Fibroblast of upper back skin (primary cell): ENCODE results near the gene ACTA2.

Experiments
- DNase-seq: peaks from one replicate; pipeline ENCODE4 v3.0.0-alpha.2; 2013

Gene ACTA2

GRCh38 chr10:88980800-88981199 is 28.2 kb upstream of the ACTA2 start:
- no peak for DNase-seq

DNA sequence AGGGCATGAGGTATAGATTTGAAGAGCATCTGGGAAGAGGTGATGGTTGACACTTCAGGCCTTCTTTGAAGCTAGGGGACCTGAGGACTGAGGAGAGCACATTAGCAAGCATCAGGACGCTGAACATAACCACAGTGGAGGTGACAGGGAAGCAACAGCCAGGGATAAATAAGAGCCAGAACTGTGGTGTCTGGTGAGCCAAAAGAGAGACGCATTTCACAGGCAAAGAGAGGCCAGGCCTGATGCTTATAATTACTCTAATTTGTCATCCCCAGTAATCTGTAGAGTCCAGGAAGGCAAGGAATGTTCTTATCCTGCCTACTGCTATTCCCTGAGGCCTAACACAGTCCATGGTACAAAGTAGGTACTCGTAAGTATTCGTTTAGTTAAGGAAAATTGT is 27.7 kb upstream of the ACTA2 start:
- no peak for DNase-seq

DNA sequence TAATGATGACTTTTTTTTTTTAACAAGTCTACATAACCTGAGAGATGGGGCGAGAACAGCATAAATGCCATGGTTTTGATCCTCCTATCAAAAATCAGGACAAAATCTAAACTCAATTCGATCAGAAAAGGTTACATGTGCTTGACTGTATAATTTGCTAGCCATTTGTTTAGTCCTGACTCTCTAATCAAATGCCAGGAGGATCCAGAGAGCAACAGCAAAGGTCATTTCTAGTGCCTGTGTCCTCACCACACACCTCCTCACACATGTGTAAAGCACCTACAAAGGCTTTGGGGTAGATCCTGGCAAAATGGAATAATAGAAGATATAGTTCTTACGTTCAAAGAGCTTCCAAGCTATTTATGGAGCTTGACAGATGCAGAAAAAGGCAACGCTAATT is 27.0 kb upstream of the ACTA2 start:
- DNase-seq = no peak

- peak; percentile 94 for DNase-seq
Observed at GRCh38 chr10:88979153-88979562, 26.6 kb upstream of the ACTA2 start.

GRCh38 chr10:88978463-88978862 is 25.9 kb upstream of the ACTA2 start:
- no peak for DNase-seq

DNA sequence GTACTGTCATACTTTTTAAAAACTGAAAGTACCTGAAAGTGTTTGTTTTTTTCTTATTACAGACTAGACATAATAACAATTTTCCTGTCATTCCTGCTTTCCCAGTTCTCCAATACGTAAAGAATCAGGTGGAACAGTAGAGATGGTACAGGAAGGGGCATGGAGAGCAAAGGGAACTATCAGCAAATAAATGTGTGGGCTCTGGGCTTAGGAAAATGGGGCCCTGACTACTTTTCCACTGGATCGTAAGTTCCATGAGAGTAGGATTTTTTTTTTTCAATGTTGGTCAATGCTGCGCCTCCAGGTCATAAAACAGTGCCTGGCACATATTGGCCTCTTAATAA is 22.8 kb upstream of the ACTA2 start:
- no peak for DNase-seq

DNA sequence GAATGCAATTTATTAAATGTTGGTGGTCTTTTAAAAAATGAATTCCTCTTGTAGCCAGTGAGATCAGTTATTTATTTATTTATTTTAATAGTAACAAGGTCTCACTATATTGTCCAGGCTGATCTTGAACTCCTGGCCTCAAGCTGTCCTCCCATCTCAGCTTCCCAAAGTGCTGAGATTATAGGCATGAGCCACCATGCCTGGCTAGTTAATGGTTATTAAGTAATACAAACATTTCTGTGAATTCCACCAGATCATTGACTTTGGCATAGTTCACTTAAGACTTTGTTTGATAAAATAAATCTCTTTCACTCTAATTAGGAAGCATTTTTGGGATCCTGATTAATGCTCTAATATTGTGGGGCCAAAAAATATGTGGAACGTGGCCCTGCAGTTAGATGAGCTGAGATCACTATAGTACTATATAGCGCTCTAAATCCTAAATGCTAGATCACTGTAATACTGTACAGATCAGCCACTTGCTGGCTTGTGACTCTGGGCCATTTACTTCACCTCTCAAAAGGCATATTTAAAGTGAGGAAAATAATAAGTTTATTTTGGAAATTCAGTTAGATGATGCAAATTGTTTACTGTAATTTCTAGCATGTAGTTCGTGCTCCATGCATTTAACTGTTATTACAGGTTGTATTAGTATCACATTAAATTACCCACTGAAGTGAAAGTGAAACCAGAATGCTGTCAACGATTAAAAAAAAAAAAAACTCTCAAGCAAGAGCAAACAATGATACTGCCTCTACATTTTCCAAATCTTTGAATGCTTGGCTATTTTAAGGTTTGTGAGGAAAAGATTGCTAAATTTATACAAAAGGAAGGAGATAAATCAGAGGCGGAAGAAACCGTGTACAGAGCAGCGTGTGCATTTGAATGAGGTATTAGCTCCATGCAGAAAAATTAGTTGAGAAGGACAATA is 22.1 kb upstream of the ACTA2 start:
- no peak for DNase-seq

DNA sequence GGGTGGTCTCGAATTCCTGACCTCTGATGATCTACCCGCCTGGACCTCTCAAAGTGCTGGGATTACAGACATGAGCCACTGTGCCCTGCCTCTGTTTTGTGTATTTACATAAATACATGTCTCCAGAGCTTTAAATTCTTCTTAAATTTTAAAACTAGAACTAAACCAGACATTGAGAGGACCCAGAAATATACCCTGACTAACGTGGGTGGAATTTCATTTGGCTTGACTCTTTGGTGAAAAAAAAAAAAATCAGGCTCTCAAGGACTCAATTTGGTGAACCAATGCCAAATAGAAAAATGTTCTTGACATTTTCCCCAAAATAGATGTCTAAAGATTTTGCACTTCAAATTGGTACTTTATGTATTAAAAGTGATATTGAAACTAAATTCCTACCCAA is 21.4 kb upstream of the ACTA2 start:
- DNase-seq = peak; percentile 67

- no peak for DNase-seq
Observed at GRCh38 chr10:88971221-88972061, 18.9 kb upstream of the ACTA2 start.

GRCh38 chr10:88968391-88968790 is 15.8 kb upstream of the ACTA2 start:
- DNase-seq = peak; percentile 56

DNA sequence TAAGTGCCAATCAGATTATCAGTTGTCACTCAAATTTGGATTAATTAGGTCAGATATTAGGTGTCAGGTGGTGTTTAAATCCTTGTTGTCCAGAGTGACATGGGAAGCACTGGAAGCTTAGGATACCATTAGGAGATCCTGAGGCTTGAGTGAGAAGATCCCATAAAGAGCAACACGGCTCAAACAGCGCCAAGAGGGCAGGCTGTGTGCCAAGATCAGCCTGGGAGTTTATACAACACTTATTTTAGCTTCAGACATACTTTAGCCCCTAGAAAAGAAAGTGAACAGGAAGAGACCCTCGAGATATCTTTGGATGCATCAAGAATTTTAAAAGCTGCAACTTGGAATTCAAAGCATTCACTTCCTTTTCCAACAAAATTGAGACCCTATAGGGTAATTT is 14.2 kb upstream of the ACTA2 start:
- no peak for DNase-seq

DNA sequence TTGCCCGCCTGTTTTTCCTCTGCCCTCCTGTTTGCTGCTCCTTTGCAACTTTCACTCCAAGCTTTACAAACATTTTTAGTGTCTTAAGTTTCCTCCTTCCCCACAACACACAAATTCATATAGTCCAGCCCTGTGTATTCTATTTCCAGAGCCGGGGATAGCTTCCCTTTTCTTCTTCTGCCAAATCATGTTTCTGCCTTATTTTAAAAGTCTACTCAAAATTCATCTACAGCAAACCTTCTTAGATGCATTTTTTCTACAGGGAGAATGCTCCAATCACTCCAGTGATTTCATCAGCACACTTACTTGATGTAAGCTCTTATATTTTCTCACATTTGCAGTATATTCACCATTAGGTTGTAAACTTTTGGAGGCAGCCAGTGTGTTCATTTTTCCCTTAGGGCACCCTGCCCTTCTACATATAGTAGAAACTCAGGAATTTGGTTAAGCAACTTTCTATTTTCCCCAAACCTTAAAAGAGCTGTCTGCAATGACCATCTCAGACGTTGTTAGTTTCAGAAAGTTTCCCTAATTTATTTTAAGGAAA is 12.4 kb upstream of the ACTA2 start:
- DNase-seq = peak; percentile 49

GRCh38 chr10:88964360-88964759 is 11.8 kb upstream of the ACTA2 start:
- DNase-seq = no peak

DNA sequence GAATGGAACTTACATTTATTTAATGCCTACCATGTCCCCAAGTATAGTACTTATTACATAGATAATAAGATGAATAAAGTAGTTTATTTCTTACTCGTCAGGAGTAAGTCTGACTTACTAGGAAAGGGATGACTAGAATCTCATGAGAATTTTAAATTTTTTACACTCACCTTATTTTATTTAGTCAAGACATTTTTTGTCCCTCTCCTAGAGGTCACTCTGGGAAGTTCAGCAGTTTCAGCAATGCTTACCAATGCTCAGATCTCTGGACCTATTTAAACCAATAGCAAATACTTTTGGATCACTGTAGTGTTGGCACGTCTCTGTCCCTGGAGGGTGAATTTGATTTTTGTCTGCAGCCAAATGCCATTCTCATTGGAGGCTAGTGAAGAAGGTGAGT is 10.7 kb upstream of the ACTA2 start:
- DNase-seq = no peak

DNA sequence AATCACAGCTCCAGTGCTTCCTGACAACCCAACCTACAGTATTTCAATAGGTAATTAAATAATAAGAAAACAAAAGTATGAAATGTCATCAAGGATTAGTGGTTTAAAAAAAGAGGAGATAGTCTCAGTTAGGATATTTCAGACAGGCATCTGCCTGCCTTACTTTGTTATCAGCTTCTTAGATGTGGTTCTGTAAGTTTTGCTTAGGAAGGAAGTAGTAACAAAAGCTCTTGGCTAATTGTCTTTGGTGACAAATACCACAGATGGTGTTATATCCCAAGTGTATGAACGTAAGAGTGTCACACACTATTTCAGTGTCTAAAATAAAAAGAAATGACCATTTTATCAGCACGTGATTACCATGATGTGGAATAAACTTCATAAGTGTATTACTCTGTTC is 9.8 kb upstream of the ACTA2 start:
- DNase-seq = no peak

DNA sequence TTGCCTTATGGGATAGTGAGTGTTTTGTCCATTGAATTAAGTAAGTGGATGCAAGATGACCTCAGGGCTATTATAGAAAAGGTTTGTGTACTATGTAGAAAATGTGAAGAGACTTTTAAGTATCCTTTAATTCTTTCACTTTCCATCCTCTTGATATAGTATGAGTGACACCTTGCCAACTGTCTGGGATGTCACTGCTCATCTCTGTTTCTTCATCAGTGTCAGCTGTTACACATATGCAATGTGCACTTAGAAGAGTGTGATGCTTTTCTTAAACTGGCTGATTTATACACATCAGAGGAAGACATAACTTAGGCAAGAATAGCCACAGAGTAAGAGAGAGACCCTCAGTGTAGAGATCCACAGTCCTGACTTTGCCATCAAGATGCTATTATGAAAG is 8.7 kb upstream of the ACTA2 start:
- no peak for DNase-seq

GRCh38 chr10:88960802-88961201 is 8.2 kb upstream of the ACTA2 start:
- no peak for DNase-seq

DNA sequence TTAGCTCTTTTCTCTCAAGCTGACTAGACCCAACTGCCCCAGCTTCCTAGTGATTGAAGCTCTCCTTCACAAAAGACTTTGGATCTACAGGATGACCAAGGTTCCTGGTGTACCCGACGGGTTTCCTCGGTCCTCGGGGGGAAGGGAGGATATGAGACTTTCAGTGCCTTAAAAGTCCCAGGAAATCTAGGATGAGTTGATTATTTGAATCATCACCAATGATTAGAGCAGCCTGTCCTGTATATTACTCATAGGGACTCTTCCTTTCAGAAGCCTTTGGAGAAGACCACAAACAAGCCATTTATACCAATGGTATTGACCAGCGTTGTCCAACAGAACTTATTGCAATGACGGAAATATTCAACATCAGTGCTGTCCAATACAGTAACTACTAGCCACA is 6.1 kb upstream of the ACTA2 start:
- no peak for DNase-seq

- DNase-seq = no peak
Observed at GRCh38 chr10:88957381-88957780, 4.8 kb upstream of the ACTA2 start.

GRCh38 chr10:88954458-88955083 is 2.0 kb upstream of the ACTA2 start:
- DNase-seq = no peak

DNA sequence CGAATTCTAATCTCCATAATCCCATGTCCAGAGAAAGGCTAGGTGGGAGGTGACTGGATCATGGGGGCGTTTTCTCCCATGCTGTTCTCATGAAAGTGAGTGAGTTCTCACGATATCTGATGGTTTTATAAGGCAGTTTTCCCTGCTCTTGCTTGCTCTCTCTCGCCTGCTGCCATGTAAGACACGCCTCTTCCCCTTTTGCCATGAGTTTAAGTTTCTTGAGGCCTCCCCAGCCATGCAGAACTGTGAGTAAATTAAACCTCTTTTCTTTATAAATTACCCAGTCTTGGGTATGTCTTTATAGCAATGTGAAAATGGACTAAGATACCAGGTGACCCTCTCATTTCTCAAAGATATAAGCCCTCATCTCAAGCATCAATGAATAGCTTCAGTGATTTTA is 1.1 kb upstream of the ACTA2 start:
- no peak for DNase-seq

DNA sequence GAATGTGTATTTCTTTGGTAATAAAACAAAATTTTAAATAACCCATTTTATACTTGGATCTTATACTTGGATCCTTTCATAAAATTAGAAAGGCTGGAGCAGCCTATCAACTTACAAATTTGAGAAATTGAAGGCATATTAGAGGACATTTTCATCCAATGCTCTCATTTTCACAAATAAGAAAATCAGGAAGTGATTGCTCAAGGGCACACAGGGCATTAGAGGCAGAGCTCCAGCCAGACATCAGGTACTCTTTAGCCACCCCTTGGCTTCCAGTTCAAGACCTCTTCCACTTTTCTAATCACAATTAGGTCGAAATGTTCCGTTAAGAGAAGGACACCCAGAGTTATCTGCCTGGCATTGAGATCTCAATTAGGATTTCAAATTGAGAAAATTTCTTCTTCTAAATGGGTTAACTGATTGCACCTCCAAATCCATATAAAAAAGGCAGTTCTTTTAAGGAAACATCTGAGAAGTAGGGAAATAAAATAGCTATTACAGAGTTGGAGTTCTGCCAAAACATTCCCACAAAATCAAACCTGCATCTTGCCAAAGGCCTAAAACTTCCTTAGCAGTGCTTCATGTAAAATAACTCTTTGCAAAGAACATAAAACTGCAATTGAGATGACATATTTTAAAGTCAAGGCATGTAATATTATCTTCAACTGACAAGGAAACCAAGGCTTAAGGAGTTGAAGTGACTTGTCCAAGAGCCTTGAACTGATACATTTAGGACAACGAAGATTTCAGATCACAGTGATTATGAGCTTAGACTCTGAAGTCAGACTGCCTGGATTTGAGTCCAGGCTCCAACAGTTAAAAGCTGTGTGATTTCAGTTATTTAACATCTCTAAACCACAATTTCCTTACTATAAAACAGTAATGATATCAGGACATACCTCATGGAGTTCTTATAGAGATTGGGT is 2.4 kb downstream of the ACTA2 start:
- DNase-seq = peak; percentile 52
